H7 (cell line): ENCODE measurements around the gene CRYM. TPM values are rescaled to one million over a fixed set of nuclear protein-coding genes. Genes with fewer than 3 reads are reported as not detected.
"Not testable (repeated sequence)": the region's sequence is repeated elsewhere in the genome, so short reads cannot be mapped to it uniquely, and the experiment has no call there.

ENCODE experiments used
- DNase-seq: peaks from one replicate; pipeline ENCODE4 v3.0.0; 2012
- H3K27me3 ChIP-seq: 2 replicates; pipeline ENCODE4 v1.6.0; 2011; ENCODE audit warnings: mild to moderate bottlenecking, low read length; ENCODE audit not compliant: control insufficient read depth, insufficient read depth
- H3K36me3 ChIP-seq: replicated peaks from 2 replicates; pipeline ENCODE4 v1.5.1; 2011; ENCODE audit warnings: low read length; ENCODE audit not compliant: control insufficient read depth, insufficient read depth
- H3K4me3 ChIP-seq: 2 replicates; pipeline ENCODE4 v1.5.1; 2011; ENCODE audit warnings: low read depth, mild to moderate bottlenecking, control low read depth, low read length, moderate library complexity; ENCODE audit not compliant: insufficient read depth
- total RNA-seq: library from RNA; depleted of rRNA; stranded (reverse); fragments of >200 nt; shearing (Covaris generic); gene quantifications from 2 replicates; pipeline ENCODE4 v1.2.3, GENCODE V29; 2014; rRNA removed

The CRYM gene
- total RNA-seq = 7.1 and 7.6 TPM in 2 replicates

DNA sequence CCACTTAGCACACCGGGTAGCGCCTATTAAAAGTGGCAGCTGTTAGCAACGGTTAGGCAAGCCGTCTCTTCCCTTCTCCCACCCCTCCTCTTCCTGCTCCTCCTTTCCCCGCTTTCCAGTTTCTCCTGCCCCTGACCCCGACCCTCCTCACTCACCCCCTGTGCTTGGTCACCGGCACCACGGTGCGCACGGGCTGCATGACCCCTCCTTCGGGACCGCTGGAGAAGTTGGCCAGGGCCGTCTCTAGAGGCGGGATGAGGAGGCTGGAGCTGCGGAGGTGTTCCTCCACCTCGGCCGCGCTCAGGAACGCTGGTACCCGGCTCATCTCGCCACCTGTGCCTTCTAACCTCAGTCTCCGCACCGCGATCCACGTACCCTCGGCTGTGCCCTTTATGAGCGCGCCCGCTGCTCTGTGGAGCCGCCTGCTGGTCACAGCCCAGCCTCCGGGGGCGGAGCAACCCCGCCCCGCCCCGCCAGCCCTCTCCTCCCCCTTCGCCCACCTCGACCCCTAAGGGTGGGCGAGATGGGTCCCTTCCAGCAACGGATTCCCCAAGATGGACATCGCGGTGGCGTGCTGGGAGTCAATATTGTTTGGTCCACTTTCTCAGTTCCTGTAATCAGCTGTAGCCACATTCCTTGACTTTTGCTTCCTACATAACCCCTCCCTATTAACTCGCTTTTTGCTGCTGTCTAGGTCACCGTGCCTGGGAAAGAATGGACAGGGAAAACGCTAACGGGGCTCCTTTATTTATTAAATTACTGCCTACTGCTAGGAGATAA, at the start of gene CRYM:
CRYM (minus strand) TSS at position 364 of the 780 bp plus-strand sequence; CDS start at position 325, 39 bp downstream.
- peaks cover 9% of the 10 kb centered on the region for H3K27me3 ChIP-seq
- no peaks in the 10 kb centered on the region for H3K36me3 ChIP-seq
- peak; percentile 93 for DNase-seq
- peak within 1 kb of the TSS; percentile 66 for H3K4me3 ChIP-seq

DNA sequence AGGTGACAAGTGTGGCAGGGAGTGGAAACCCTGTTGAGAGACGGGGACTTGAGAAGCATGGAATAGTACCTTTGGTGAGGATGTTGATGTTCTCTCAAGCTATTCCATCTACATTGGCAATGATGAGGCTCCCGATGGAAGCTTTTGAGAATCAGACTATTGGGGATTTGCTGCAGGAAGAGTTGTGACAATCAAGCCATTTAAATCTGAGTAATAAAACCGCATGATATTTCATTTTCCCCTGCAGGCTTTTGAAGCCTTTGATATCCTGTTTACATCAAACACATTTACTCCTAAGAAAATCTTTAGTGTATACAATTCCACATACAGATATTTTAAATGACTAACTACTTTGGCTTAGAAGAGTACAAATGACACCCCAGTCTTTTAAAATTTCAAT, 49.0 kb upstream of the CRYM start:
- no peaks in the 10 kb centered on the region for H3K27me3 ChIP-seq
- no peak overlapping the region for H3K4me3 ChIP-seq
- H3K36me3 ChIP-seq = no peaks in the 10 kb centered on the region
- no peak for DNase-seq

DNA sequence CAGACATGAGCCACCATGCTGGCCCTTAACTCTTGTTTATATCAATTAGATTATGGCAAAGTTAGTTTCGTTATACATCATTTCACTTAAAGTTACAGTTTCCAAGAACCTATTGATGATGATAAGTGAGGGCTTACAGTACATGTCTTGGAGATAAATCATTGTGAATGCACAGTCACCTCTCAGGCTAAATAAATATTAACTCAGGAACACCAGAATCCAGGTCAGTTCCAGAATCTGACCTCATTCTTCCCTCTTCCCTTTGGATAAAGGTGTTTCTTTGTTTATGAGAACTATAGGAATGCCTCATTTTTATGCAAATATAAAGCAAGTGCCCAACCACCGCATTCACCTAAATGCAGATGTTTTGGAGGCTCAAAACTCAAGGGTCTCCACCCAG, 48.4 kb upstream of the CRYM start:
- DNase-seq = no peak
- H3K36me3 ChIP-seq = no peaks in the 10 kb centered on the region
- no peak overlapping the region for H3K4me3 ChIP-seq
- H3K27me3 ChIP-seq = no peaks in the 10 kb centered on the region

DNA sequence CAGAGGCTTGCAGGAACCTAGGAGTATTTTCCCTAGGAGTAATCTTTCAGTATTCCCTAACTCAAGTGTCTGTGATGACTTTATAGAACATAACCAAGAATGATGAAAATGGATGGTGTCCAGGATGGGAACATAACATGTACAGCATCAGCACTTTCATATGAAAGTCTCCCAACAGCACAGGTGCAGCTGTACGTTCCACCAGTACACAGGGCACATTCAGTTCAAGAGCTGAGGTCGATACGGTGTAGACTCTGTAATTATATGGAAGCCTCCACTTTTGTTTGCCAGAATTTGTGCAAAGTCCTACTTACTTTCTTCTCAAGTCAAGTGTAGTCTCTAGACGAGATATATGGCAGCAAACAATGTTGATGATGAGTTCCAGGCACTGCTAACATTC, 46.2 kb upstream of the CRYM start:
- Histone ChIP-seq H3K4me3 (no peak overlapping the region), H3K27me3 (no peaks in the 10 kb centered on the region), H3K36me3 (no peaks in the 10 kb centered on the region)
- DNase-seq = no peak

DNA sequence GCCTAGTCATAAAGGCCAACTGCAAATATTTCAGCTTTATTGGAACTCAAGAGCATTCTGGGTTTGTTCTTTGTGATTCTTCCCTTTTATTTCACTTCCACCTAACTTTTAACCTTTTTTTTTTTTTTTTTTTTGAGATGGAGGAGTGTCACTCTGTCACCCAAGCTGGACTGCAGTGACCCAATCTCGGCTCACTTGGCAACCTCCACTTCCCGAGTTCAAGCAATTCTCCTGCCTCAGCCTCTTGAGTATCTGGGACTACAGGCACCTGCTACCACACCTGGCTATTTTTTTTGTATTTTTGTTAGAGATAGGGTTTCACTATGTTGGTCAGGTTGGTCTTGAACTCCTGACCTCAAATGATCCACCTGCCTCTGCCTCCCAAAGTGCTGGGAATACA, 44.2 kb upstream of the CRYM start:
- not testable (repeated sequence) for DNase-seq, H3K36me3 ChIP-seq, H3K4me3 ChIP-seq, H3K27me3 ChIP-seq

DNA sequence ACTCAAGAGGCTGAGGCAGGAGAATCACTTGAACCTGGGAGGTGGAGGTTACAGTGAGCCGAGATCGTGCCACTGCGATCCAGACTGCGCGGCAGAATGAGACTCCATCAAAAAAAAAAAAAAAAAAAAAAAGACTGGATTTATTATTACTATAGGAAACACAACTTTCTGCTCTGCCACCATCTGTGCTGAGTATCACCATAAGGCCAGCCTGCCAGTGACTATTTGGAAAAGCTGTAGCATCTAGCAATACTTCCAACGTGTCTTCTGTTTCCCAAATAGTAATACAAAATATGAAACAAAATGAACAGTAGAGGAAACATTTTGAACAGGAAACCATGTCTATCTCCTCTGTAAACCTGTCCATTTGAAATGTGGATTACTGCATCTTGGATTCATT, 43.6 kb upstream of the CRYM start:
- no peaks in the 10 kb centered on the region for H3K27me3 ChIP-seq
- DNase-seq = no peak
- no peaks in the 10 kb centered on the region for H3K36me3 ChIP-seq
- H3K4me3 ChIP-seq = no peak overlapping the region

DNA sequence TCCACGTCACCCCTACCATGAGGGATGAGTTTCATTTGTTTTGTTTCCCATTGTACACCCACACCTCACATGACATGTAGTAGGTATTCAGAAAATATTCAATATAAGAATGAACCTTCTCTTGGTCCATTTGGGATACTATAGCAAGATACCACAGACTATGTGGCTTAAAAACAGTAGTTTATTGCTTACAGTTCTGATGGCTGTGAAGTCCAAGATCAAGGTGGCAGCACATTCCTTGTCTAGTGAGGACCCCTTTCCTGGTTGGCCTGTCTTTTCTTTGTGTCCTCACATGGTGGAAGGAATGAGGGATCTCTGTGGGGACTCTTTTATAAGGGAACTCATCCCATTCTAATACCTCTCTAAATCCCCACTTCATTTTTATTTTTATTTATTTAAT, 36.2 kb upstream of the CRYM start:
- Histone ChIP-seq H3K36me3 (no peaks in the 10 kb centered on the region), H3K4me3 (no peak overlapping the region), H3K27me3 (no peaks in the 10 kb centered on the region)
- no peak for DNase-seq

DNA sequence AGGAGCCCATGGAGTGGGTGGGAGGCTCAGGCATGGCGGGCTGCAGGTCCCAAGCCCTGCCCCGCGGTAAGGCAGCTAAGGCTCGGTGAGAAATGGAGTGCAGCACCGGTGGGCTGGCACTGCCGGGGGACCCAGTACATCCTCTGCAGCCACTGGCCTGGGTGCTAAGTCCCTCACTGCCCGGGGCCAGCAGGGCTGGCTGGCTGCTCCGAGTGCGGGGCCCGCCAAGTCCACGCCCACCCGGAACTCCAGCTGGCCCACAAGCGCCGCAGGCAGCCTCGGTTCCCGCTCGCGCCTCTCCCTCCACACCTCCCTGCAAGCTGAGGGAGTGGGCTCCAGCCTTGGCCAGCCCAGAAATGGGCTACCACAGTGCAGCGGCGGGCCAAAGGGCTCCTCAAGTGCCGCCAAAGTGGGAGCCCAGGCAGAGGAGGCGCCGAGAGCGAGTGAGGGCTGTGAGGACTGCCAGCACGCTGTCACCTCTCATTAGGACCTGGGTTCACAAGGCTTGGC, 34.8 kb upstream of the CRYM start:
- H3K36me3 ChIP-seq, H3K27me3 ChIP-seq, DNase-seq, H3K4me3 ChIP-seq: not testable (repeated sequence)

DNA sequence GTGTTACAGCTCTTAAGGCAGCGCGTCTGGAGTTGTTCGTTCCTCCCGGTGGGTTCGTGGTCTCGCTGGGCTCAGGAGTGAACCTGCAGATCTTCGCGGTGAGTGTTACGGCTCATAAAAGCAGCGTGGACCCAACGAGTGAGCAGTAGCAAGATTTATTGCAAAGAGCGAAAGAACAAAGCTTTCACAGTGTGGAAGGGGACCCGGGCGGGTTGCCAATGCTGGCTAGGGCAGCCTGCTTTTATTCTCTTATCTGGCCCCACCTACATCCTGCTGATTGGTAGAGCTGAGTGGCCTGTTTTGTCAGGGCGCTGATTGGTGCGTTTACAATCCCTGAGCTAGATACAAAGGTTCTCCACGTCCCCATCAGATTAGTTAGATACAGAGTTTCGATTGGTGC, 34.0 kb upstream of the CRYM start:
- not testable (repeated sequence) for H3K27me3 ChIP-seq, H3K4me3 ChIP-seq, DNase-seq, H3K36me3 ChIP-seq

DNA sequence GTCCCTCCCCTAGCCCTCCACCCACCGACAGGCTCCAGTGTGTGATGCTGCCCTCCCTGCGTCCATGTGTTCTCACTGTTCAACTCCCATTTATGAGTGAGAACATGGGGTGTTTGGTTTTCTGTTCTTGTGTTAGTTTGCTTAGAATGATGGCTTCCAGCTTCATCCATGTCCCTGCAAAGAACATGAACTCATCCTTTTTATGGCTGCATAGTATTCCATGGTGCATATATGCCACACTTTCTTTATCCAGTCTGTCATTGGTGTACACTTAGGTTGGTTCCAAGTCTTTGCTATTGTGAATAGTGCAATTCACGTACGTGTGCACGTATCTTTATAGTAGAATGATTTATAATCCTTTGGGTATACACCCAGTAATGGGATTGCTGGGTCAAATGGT, 28.6 kb upstream of the CRYM start:
- H3K27me3 ChIP-seq = peaks cover 36% of the 10 kb centered on the region
- DNase-seq, H3K4me3 ChIP-seq, H3K36me3 ChIP-seq: not testable (repeated sequence)

DNA sequence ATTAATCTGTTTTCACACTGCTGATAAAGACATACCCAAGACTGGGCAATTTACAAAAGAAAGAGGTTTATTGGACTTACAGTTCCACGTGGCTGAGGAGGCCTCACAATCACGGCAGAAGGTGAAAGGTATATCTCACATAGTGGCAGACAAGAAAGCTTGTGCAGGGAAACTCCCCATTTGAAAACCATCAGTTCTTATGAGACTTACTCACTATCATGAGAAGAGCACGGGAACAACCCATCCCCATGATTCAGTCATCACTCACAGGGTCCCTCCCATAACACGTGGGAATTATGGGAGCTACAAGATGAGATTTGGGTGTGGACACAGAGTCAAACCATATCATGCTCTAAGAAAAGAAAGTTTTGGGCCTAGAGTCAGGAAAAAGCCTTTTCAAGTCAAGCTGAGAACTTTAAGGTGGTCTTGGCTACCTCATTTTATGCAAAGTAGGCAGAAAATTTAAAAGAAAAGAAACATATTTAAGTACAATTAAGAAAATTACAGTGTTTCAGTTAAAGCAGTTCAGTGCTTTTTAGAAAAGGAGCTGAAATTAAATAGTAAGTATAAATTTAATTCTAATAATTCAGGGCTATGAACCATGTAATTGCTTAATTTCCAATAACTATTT, 24.9 kb upstream of the CRYM start:
- peaks cover 44% of the 10 kb centered on the region for H3K27me3 ChIP-seq
- no peak overlapping the region for H3K4me3 ChIP-seq
- DNase-seq = no peak
- H3K36me3 ChIP-seq = no peaks in the 10 kb centered on the region

DNA sequence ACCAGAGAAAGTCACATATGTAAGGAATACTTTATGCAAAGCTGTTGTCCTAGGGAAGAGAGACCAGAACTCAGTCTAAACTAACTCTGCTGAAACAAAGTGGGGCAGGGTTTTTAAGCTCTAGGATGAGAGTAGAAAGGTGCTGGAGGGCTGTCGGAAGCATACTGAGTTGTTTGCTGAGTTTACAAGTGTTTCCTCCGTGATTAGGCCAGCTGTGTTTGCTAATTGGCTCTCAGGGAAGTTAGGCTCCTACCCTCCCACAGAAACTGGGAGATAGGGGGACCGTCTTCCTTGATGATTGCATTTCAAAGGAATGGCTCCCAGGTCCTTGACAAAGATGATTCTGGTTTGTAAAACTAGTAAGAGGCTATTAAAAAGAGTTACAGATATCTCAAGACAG, 24.4 kb upstream of the CRYM start:
- H3K27me3 ChIP-seq = peaks cover 44% of the 10 kb centered on the region
- no peaks in the 10 kb centered on the region for H3K36me3 ChIP-seq
- peak; percentile 51 for DNase-seq
- no peak overlapping the region for H3K4me3 ChIP-seq

DNA sequence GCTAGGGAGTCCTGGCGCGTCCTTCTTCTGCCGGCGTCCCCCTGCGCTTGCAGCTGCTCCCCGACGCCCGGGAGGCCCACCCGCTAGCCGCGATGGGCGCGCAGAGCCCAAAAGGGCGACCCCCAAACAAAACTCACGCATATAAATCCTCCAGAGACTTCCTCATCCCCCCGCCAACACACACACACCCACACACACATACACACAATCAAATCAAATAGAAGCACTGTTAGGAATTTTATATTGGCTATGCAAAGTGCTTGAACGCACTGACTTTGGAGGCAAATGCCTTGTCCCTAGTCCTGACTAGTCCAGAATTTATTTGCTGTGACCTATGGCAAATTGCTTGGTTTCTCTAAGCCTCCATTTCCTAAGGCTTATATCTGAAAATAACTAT, 23.8 kb upstream of the CRYM start:
- Histone ChIP-seq H3K36me3 (no peaks in the 10 kb centered on the region), H3K27me3 (peaks cover 44% of the 10 kb centered on the region)
- no peak for DNase-seq

DNA sequence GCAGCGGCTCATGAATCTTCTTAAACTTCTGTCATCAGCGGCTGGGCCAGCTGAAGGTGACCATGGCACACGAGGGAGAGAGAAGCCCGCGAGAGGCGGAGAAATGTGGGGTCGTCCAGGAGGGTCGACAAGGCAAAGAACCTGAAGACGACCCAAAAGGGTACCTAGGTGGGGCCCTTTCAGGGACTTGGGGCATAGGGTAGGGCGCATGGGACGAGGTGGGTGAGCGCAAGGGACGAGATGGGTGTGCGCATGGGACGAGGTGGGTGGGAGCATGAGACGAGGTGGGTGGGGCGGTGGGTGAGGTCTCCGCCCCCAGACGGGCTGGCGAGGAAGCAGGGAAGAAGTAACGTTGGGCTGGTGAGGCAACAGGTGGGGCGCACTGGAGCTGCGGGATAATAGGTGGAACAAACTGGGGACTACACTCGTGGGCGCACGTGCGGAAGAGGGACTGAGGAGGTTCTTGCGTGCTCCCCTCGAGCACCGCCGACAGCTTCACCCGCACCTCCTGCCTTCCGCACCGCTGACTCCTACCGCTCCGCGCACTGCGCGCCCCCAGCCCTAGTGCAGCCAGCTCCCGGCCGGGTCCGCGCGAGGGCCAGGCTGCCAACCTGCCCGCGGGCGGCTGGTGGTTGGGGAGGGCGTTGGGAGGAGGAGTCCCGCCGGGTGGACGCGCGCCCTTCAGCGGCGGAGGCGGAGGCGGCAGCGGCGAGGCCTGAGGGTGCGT, 23.2 kb upstream of the CRYM start:
- H3K4me3 ChIP-seq = peak overlapping the region; percentile 78
- no peaks in the 10 kb centered on the region for H3K36me3 ChIP-seq
- peaks cover 44% of the 10 kb centered on the region for H3K27me3 ChIP-seq
- DNase-seq = peak; percentile 91

More for the DNA sequence above, 23.8 kb upstream of the CRYM start:
- peak overlapping the region; percentile 78 for H3K4me3 ChIP-seq
